ENCODE data around the gene SPTLC3. TPM values are rescaled to one million over a fixed set of nuclear protein-coding genes. Genes with fewer than 3 reads are reported as not detected.

The SPTLC3 gene
- total and polyA plus RNA-seq, 2 of the 13 experiments (the other 11 are each of a cell fraction or from before 2014, with no cell fraction given): 20.5 to 95.6 TPM

- TF ChIP-seq ZFP91 (CRISPR knock-in tag; IDR thresholded peaks at IDR 0.05; ENCODE audit: borderline replicate concordance) (no peak), ZFP41 (CRISPR knock-in tag; IDR thresholded peaks at IDR 0.05; ENCODE audit: borderline replicate concordance) (no peak), TEF (CRISPR knock-in tag; IDR thresholded peaks at IDR 0.05) (peak; percentile 72; the same call in 1 of the 2 replicates), ELF4 (CRISPR knock-in tag; IDR thresholded peaks at IDR 0.05; ENCODE audit: borderline replicate concordance) (peak; percentile 81; the same call in 1 of the 2 replicates), ATF4 (CRISPR knock-in tag; IDR thresholded peaks at IDR 0.05) (peak in 1 of 2 experiments; percentile 68; a peak in 1 of 4 replicates), MLXIP (CRISPR knock-in tag; IDR thresholded peaks at IDR 0.05; ENCODE audit: borderline replicate concordance) (0 out of 2 replicates have a peak, but pooled peaks have one; percentile 69), MEF2D (CRISPR knock-in tag; IDR thresholded peaks at IDR 0.05) (peak; percentile 93), ARID5B (CRISPR knock-in tag; IDR thresholded peaks at IDR 0.05) (peak; percentile 98), ZNF7 (CRISPR knock-in tag; IDR thresholded peaks at IDR 0.05) (peak; percentile 84)
Measured at GRCh38 chr20:12978613-12979495, 29.9 kb upstream of the SPTLC3 start (continued).
